ENCODE results near the gene RWDD3.

The RWDD3 gene

GRCh38 chr1:95233737-95234500, at the start of gene RWDD3:
RWDD3 (plus strand) TSS chr1:95234210; CDS start chr1:95234231, 21 bp downstream.
- DNase-seq (ENCODE audit: low read depth in 2 of 2), result peak; percentile 83 to 88

GRCh38 chr1:95186149-95186548, 47.9 kb upstream of the RWDD3 start:
- no peak for DNase-seq (ENCODE audit: low read depth in 2 of 2)

- no peak for DNase-seq (ENCODE audit: low read depth in 2 of 2)
Observed at GRCh38 chr1:95193591-95193990, 40.4 kb upstream of the RWDD3 start.

GRCh38 chr1:95195046-95195445, 39.0 kb upstream of the RWDD3 start:
- DNase-seq (ENCODE audit: low read depth in 2 of 2), result no peak

GRCh38 chr1:95196017-95196416, 38.0 kb upstream of the RWDD3 start:
- DNase-seq (ENCODE audit: low read depth in 2 of 2), result no peak

GRCh38 chr1:95197616-95198252, 36.3 kb upstream of the RWDD3 start:
- DNase-seq (ENCODE audit: low read depth in 2 of 2), result no peak

GRCh38 chr1:95201905-95202304, 32.1 kb upstream of the RWDD3 start:
- no peak for DNase-seq (ENCODE audit: low read depth in 2 of 2)

- DNase-seq (ENCODE audit: low read depth in 2 of 2), result no peak
Observed at GRCh38 chr1:95203908-95204437, 30.0 kb upstream of the RWDD3 start.

- DNase-seq (ENCODE audit: low read depth in 2 of 2), result no peak
Observed at GRCh38 chr1:95206514-95206913, 27.5 kb upstream of the RWDD3 start.

GRCh38 chr1:95207223-95207935, 26.6 kb upstream of the RWDD3 start:
- DNase-seq (ENCODE audit: low read depth in 2 of 2), result no peak

- no peak for DNase-seq (ENCODE audit: low read depth in 2 of 2)
Observed at GRCh38 chr1:95208876-95209275, 25.1 kb upstream of the RWDD3 start.

- DNase-seq (ENCODE audit: low read depth in 2 of 2), result no peak
Observed at GRCh38 chr1:95209291-95209690, 24.7 kb upstream of the RWDD3 start.

GRCh38 chr1:95216292-95216990, 17.6 kb upstream of the RWDD3 start:
- DNase-seq (ENCODE audit: low read depth in 2 of 2), result no peak

GRCh38 chr1:95217371-95217770, 16.6 kb upstream of the RWDD3 start:
- DNase-seq (ENCODE audit: low read depth in 2 of 2), result no peak

- no peak for DNase-seq (ENCODE audit: low read depth in 2 of 2)
Observed at GRCh38 chr1:95219407-95219806, 14.6 kb upstream of the RWDD3 start.

GRCh38 chr1:95221306-95221705, 12.7 kb upstream of the RWDD3 start:
- DNase-seq (ENCODE audit: low read depth in 2 of 2), result no peak

- DNase-seq (ENCODE audit: low read depth in 2 of 2), result no peak
Observed at GRCh38 chr1:95222629-95223028, 11.4 kb upstream of the RWDD3 start.

GRCh38 chr1:95223110-95223509, 10.9 kb upstream of the RWDD3 start:
- DNase-seq (ENCODE audit: low read depth in 2 of 2), result no peak

- no peak for DNase-seq (ENCODE audit: low read depth in 2 of 2)
Observed at GRCh38 chr1:95226781-95227660, 7.0 kb upstream of the RWDD3 start.

- no peak for DNase-seq (ENCODE audit: low read depth in 2 of 2)
Observed at GRCh38 chr1:95229037-95229436, 5.0 kb upstream of the RWDD3 start.

- DNase-seq (ENCODE audit: low read depth in 2 of 2), result no peak
Observed at GRCh38 chr1:95229706-95230105, 4.3 kb upstream of the RWDD3 start.
